KOPT-K1 (cell line): ENCODE data around the gene TPRKB.
"Not testable (repeated sequence)": the region's sequence is repeated elsewhere in the genome, so short reads cannot be mapped to it uniquely, and the experiment has no call there.

Experiments
- H3K27ac ChIP-seq: fragments of 200-600 bp; sonication (generic); 2 replicates; pipeline ENCODE4 v1.5.1; 2016; ENCODE audit warnings: antibody characterized with exemption, mild to moderate bottlenecking, low read depth, low read length; ENCODE audit not compliant: poor library complexity, severe bottlenecking
- H3K36me3 ChIP-seq: fragments of 200-600 bp; sonication (generic); 2 replicates; pipeline ENCODE4 v1.5.1; 2017; ENCODE audit warnings: antibody characterized with exemption, mild to moderate bottlenecking, low read length, moderate library complexity; ENCODE audit not compliant: insufficient read depth
- H3K9me3 ChIP-seq: fragments of 200-600 bp; sonication (generic); 2 replicates; pipeline ENCODE4 v1.5.1; 2017; ENCODE audit warnings: antibody characterized with exemption, low read length, mild to moderate bottlenecking; ENCODE audit not compliant: insufficient read depth, poor library complexity, severe bottlenecking

TPRKB gene

DNA sequence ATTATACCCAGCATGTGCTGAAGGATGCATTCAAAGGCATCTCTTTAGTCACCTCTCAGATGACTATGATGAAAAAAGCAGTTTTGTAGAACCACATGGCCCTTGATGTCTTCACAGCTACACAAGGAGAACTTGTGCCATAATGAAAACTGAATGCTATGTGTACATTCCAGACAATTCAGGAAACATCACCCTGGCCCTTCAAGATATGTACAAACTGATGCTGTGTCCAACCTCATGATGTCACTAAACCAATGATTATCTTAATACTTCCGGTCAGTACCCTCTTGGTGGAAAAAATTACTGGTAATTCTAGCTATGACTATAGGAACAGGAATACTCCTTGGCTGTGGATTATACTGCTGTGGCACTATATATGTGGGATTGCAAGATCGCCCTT is 22.8 kb upstream of the TPRKB start:
- peaks cover 8% of the 10 kb centered on the region for H3K9me3 ChIP-seq
- peaks cover 78% of the 10 kb centered on the region for H3K36me3 ChIP-seq
- no peak overlapping the region for H3K27ac ChIP-seq

DNA sequence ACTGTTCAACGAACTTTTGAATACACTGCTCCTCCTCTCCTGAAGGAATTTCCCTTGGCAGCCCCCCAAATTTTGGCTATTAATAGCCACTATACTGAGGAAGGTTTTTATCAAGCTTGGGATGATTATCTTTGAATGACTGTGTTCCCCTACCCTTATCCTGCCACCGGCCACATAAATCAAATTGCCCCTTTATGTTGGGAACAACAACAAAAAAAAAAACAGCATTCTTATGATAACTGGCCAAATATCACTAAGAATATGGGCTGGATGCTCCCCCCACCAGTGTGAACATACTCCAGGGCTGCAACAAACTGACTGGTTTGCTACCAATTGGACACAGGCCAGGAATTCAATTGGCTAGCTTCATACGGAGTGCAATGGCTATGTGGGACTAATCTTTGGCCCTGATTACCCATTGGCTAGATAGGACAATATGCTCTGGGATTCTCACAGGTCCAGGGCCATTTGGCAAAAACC is 22.2 kb upstream of the TPRKB start:
- Histone ChIP-seq H3K27ac (no peak overlapping the region), H3K36me3 (peaks cover 78% of the 10 kb centered on the region)

DNA sequence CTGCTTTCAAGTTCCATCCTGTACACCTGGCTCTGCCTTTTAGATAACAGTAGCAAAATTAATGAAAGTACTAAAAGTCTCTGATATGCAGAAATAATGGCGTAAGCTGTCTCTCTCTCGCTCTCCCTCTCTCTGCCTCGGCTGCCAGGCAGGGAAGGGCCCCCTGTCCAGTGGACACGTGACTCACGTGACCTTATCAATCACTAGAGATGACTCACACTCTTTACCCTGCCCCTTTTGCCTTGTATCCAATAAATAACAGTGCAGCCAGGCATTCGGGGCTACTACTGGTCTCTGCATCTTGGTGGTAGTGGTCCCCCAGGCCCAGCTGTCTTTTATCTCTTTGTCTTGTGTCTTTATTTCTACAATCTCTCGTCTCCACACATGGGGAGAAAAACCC is 17.2 kb upstream of the TPRKB start:
- H3K36me3 ChIP-seq: peaks cover 42% of the 10 kb centered on the region; the same call in 1 of the 2 replicates
- H3K9me3 ChIP-seq: peaks cover 18% of the 10 kb centered on the region
- H3K27ac ChIP-seq: not testable (repeated sequence)

More for the DNA sequence above, 22.2 kb upstream of the TPRKB start:
- H3K9me3 ChIP-seq: peaks cover 13% of the 10 kb centered on the region

DNA sequence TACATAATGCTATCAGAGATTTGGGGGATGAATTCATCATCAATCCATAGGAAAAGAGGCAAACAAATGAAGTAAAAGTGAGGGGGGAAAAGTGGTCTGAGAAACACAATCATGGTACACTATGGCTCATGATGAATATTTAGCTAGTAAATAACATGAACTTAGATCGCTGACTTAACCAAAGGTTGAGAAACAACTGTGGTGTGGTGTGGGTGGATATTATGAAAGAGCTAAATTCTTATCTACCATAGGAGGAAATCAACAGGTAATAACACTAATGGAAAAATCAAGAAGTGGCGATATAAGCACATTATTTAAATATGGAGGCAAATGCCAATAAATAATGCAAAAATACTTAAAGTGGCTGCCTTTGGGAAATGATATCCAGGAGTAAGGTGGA is 12.2 kb upstream of the TPRKB start:
- Histone ChIP-seq H3K9me3 (peaks cover 4% of the 10 kb centered on the region), H3K27ac (no peak overlapping the region), H3K36me3 (peaks cover 18% of the 10 kb centered on the region; the same call in 1 of the 2 replicates)

DNA sequence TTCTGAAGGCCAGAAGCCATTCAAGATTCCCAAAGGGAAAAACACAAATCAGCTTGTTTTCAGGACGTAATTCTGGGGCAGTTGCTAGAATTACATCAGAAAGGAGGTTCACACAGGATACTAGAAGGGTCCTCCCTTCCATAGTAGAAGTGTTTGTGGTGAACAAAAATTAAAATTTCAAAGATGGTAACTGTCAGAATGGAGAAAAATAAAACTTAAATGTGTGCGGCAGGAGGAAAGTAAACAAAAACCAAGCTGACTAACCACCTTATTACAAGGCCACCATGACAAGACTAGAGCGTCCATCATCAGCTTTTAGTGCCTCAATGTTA is 9.7 kb upstream of the TPRKB start:
- no peak overlapping the region for H3K27ac ChIP-seq
- H3K36me3 ChIP-seq: peaks cover 10% of the 10 kb centered on the region; the same call in 1 of the 2 replicates

DNA sequence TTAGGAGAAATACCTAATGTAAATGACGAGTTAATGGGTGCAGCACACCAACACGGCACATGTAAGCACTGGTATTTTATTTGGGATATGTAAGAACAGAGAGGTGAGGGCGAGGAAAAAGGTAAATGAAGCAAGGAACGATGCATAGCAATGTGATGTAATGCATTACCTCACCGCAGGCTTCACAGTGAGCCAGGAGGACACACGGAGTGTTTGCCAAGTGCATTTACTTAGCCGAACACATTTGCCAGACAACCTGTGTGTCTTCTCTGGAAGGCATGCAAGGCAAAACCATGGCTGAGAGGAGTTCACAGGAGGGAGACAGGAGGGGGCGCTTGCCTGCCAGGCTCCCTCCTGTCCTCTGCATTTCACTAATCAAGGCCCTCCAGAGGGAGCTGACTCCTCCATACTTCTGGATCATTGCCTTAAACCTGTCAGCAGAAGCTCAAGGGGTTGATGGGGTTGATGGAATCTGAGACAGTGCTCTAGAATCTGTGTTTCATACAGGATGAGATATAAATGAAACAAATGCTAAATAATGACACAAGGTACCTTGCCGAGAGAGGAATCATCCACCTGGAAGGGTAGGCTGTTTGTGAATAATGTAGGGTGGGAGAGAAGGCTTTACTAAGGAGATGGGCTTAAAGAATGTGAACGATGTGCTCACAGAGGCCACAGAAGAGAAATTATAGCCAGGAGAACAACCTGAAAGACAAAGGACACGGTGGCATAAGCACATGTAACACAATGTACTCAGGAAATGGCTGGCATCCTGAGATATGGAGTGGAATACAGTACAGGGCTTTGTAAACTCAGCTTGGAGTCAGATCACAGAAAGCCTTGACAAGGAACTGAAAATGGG is 9.1 kb upstream of the TPRKB start:
- Histone ChIP-seq H3K27ac (no peak overlapping the region), H3K9me3 (no peaks in the 10 kb centered on the region), H3K36me3 (peaks cover 8% of the 10 kb centered on the region; the same call in 1 of the 2 replicates)

More for the DNA sequence above, 9.7 kb upstream of the TPRKB start:
- H3K9me3 ChIP-seq: no peaks in the 10 kb centered on the region

DNA sequence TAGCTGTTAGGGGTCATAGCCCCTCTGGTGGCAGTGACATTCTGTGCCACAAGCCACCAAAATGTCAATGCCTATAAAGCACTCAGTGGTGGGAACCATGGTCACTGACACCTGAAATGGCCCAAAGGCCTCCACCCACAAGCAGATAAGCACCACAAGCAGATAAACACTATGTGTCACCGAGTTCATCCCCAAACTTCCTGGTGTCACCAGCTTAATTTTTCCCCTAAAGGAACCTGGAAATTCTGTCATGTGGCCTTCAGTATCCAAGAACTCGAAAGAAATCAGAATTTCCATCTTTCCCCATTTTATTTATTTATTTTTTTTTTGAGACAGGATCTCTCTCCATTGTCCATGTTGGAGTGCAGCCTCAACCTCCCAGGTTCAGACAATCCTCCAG is 3.6 kb upstream of the TPRKB start:
- no peak overlapping the region for H3K27ac ChIP-seq
- no peaks in the 10 kb centered on the region for H3K9me3 ChIP-seq
- H3K36me3 ChIP-seq: 0 out of 2 replicates have a peak, but pooled peaks cover under 1% of the 10 kb centered on the region

DNA sequence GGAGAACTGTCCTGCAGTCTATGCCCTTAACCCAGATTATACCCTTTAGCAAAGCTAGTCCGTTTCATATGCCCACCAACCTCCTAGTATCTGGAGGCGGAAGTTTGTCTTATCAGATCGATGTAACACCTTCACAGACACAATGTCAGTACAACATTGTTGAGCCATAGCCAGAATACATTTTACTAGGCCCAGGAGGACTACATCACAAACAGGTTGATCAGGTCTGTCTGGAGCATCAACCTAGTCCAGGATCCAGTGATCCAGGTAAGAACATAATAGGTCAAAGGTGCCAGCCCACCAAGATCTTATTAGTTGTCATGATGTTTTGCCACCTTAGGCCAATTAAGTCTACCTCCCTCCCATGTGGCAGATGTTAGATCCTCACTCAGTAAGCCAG is 2.0 kb upstream of the TPRKB start:
- Histone ChIP-seq H3K27ac (no peak overlapping the region), H3K36me3 (peaks cover 6% of the 10 kb centered on the region), H3K9me3 (no peaks in the 10 kb centered on the region)

DNA sequence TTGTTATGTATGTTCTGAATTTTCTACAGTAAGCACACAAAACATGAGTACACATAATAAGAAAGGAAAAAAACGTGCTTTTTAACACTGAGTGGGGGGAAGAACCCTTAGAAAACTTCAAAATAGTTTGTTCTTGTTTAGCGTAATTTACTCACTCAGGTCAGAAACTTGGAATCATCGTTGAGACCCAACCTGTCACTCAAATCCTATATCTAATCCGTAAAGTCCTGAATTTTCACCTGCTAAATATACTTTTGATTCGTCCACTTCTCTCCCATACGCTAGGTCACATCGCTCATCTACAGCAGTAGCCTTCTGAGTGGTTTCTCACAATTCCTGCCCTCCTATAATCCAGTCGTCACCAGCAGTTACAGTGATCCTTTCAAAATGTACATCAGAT is 767 bp downstream of the TPRKB start:
- Histone ChIP-seq H3K9me3 (no peaks in the 10 kb centered on the region), H3K36me3 (peaks cover 34% of the 10 kb centered on the region), H3K27ac (peak overlapping the region; percentile 73)

DNA sequence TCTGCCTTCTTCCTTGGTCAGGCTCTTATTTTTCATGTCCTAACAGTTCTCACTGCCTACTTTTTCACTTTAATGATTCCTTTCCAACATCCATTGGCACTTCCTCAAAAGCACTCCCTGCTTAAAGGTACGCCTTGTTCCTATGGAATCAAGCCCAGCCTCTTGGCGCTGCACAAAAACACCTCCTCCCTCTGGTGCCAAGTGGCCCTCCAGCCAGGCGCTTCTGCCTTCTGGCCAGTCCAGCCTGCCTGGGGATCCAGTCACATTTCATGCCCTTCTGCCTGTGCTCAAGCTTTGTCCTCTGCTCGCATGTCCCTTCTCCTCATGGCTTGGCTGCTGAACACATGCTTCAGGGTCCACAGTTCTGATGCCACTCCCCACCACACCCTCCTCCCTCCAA is 6.3 kb downstream of the TPRKB start:
- H3K36me3 ChIP-seq: peaks cover 72% of the 10 kb centered on the region
- no peak overlapping the region for H3K27ac ChIP-seq
- no peaks in the 10 kb centered on the region for H3K9me3 ChIP-seq

DNA sequence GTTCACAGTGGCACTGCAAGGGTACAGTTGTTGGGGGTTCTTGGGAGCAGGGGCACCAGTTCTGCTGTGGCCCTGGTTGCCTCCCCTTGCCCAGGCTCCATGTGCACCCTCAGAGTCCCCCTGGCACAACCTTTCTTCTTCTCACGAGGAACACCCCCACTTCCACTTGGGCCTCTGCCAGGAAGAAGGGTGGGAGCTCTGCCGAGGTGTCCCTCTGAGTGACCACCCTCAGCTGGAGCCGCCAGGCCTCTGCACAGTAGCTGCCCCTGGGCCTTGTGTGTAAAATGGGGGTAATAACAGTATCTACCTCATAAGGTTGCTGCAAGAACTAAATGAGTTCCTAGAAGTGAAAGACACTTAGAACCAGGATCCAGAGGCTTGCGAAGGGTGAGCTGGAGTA is 8.4 kb downstream of the TPRKB start:
- Histone ChIP-seq H3K9me3 (no peaks in the 10 kb centered on the region), H3K27ac (no peak overlapping the region), H3K36me3 (peaks cover 62% of the 10 kb centered on the region)

DNA sequence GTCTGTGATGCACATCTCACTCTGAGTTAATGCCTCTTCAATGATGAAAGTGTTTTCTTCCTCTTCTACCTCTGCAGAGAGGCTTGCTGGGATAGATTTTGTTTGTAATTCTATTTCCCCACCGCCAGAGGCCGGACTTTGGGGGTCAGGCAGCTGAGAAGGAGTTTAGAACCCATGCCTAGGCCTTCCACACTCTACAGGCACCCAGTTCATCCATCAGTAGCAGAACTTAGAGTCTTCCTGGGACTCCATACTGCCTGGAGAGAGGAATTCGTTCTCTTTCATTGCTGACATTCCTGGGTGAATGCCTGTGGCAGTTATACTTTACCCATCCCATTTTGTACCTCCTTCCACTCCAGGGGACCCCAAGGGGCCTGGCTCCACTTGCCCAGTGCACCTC is 9.1 kb downstream of the TPRKB start:
- H3K27ac ChIP-seq: no peak overlapping the region
- H3K9me3 ChIP-seq: no peaks in the 10 kb centered on the region
- H3K36me3 ChIP-seq: peaks cover 55% of the 10 kb centered on the region

DNA sequence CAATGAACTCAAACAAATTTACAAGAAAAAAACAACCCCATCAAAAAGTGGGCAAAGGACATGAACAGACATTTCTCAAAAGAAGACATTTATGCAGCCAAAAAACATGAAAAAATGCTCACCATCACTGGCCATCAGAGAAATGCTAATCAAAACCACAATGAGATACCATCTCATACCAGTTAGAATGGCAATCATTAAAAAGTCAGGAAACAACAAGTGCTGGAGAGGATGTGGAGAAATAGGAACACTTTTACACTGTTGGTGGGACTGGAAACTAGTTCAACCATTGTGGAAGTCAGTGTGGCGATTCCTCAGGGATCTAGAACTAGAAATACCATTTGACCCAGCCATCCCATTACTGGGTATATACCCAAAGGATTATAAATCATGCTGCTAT is 10.5 kb downstream of the TPRKB start:
- peaks cover 41% of the 10 kb centered on the region for H3K36me3 ChIP-seq
- not testable (repeated sequence) for H3K27ac ChIP-seq, H3K9me3 ChIP-seq

DNA sequence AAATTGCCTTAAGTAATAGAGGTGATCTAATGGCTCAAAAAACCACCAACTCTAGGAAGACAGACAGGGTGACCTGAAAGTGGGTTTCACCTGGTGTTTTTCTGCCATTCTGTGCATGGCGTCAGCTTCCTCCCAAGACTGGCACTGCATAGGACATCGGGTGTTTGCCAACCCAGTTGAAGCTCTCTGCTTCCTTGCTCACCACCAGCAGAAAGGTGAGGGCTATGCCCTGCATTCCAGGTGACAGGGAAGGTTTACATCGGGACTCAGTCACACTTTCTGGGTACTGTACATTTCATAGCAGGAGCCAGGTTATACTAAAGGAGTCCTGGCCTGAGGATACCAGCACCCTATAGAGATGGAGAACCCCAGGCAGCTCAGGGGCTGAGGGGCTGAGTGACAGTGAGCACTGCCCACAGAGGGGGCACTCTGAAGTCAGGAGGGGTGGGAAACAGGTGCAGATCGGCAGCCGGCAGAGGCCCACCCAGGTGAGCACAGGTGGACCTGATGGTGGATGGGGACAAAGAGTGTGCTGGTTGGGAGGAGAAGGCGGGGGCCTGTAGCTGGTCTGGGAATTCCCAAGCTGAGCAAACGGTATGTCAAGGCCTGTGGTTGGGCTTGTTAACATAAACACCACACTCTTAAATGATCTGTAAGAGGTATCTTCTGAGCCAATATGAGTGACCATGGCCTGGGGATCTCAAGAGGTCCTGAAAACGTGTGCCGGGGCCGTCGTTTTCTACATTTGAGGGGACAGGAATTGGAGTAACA is 18.1 kb downstream of the TPRKB start:
- no peak overlapping the region for H3K27ac ChIP-seq
- peaks cover 8% of the 10 kb centered on the region for H3K9me3 ChIP-seq
- no peaks in the 10 kb centered on the region for H3K36me3 ChIP-seq

DNA sequence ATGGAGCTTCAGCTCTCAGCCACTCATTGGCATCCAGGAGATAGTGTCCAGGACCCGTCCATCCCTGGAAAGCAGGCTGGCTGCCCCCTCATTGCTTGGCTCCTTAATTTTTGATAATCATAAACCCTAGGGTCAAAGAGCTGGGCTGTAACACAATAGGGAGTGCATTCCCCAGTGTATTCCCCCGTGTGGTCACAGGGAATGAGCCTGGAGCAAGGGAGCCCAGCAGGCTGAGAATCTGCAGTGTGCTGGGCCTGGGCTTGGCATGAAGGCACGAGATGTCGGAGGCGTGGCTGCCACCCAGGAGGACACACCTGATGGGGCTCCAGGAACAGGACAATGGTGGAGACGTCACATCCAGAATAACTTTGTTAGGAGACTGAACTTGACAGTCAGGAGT is 18.7 kb downstream of the TPRKB start:
- no peak overlapping the region for H3K27ac ChIP-seq
- H3K9me3 ChIP-seq: peaks cover 11% of the 10 kb centered on the region
- no peaks in the 10 kb centered on the region for H3K36me3 ChIP-seq
